GM12878 (cell line): ENCODE measurements around the gene CYREN. TPM values are rescaled to one million over a fixed set of nuclear protein-coding genes. Genes with fewer than 3 reads are reported as not detected.

Experiments
- ATAC-seq: fragments of 200-7000 bp; cut with Tn5 transposase; 3 replicates; pipeline ENCODE4 v1.9.1; 2020; ENCODE audit warnings: mild to moderate bottlenecking, moderate library complexity
- BruUV-seq: library from RNA; stranded (reverse); fragments of 400-500 nt; replicated peaks from 2 replicates; lab custom pipeline; 2021; lab: Mats Ljungman, UMichigan
- CTCF ChIA-PET: fragments of 300-600 bp; sonication (Branson Sonifier 250); formaldehyde crosslinking; extraction: SDS; loops from one replicate; lab custom pipeline; 2021; ENCODE audit warnings: inconsistent platforms; lab: Yijun Ruan, JAX
- POLR2A ChIA-PET: fragments of 350-600 bp; formaldehyde crosslinking; extraction: SDS; loops from one replicate; lab custom pipeline; 2021; ENCODE audit warnings: inconsistent platforms; lab: Charles Lee
- RAD21 ChIA-PET: fragments of 300-600 bp; sonication (Branson Sonifier 250); formaldehyde crosslinking; loops from one replicate; lab custom pipeline; 2023; ENCODE audit warnings: antibody characterized with exemption; ENCODE audit not compliant: unreplicated experiment; lab: Charles Lee
- SMC1A ChIA-PET: fragments of 300-600 bp; sonication (Branson Sonifier 250); formaldehyde crosslinking; loops from one replicate; lab custom pipeline; 2023; ENCODE audit not compliant: unreplicated experiment, uncharacterized antibody; lab: Charles Lee
- DNase-seq: peaks from one replicate; pipeline ENCODE4 v3.0.0-alpha.2; 2011; ENCODE audit warnings: low read depth, low spot score
- FAIRE-seq: peaks from 3 replicates; lab custom pipeline; 2011; peaks lifted over from hg19 to GRCh38; lab: Jason Lieb, UNC
- H2AFZ ChIP-seq: 2 replicates; pipeline ENCODE4 v1.6.0; 2011; ENCODE audit warnings: low read depth, low read length, control low read depth; ENCODE audit not compliant: control insufficient read depth
- H3K27ac ChIP-seq: 2 replicates; pipeline ENCODE4 v1.5.1; 2011; ENCODE audit warnings: control low read depth; ENCODE audit not compliant: control insufficient read depth, insufficient read depth
- H3K27me3 ChIP-seq, 2 experiments: replicated peaks in 1 of 2; 2 replicates each; pipeline versions ENCODE4 v1.6.0 to v1.6.1; 2011; ENCODE audit warnings: low read length in 1 of 2; ENCODE audit not compliant: control insufficient read depth in 2 of 2, insufficient read depth in 2 of 2
- H3K36me3 ChIP-seq, 2 experiments: 2 replicates each; pipeline ENCODE4 v1.5.1; 2011; ENCODE audit warnings: low read length in 1 of 2; ENCODE audit not compliant: control insufficient read depth in 2 of 2, insufficient read depth in 2 of 2
- H3K4me1 ChIP-seq: 2 replicates; pipeline ENCODE4 v1.6.1; 2011; ENCODE audit warnings: mild to moderate bottlenecking, low read length, moderate library complexity, mixed read lengths; ENCODE audit not compliant: control insufficient read depth, insufficient read depth
- H3K4me2 ChIP-seq: 2 replicates; pipeline ENCODE4 v1.6.0; 2011; ENCODE audit warnings: control low read depth; ENCODE audit not compliant: control insufficient read depth, insufficient read depth
- H3K4me3 ChIP-seq: fragments of 200-600 bp; sonication (generic); 2 replicates; pipeline ENCODE4 v1.5.1; 2016
- H3K79me2 ChIP-seq: 2 replicates; pipeline ENCODE4 v1.6.0; 2011; ENCODE audit warnings: low read length; ENCODE audit not compliant: control insufficient read depth, insufficient read depth
- H3K9ac ChIP-seq: 2 replicates; pipeline ENCODE4 v1.8.0; 2011; ENCODE audit warnings: low read length, control low read depth, mixed read lengths; ENCODE audit not compliant: control insufficient read depth, insufficient read depth
- H3K9me3 ChIP-seq: replicated peaks from 3 replicates; pipeline ENCODE4 v1.5.1; 2011; ENCODE audit warnings: mild to moderate bottlenecking, low read length; ENCODE audit not compliant: control insufficient read depth, insufficient read depth
- H4K20me1 ChIP-seq: 2 replicates; pipeline ENCODE4 v1.6.0; 2011; ENCODE audit not compliant: control insufficient read depth, insufficient read depth
- BCL3 ChIP-seq: IDR thresholded peaks from 2 replicates; pipeline ENCODE4 v1.6.1; 2011; ENCODE audit warnings: borderline replicate concordance, low read depth, mild to moderate bottlenecking, moderate library complexity, low read length; ENCODE audit not compliant: insufficient read depth, poor library complexity, severe bottlenecking
- CBX5 ChIP-seq: sonication (generic); IDR thresholded peaks from 2 replicates; pipeline ENCODE4 v1.6.1; 2016; ENCODE audit warnings: low read depth, moderate library complexity, mild to moderate bottlenecking, inconsistent platforms
- CHD2 ChIP-seq: IDR thresholded peaks from 2 replicates; pipeline ENCODE4 v1.6.1; 2011; ENCODE audit warnings: low read depth, low read length, improper control_type of control experiment, borderline replicate concordance
- EED ChIP-seq: sonication (generic); IDR thresholded peaks from 2 replicates; pipeline ENCODE4 v1.6.1; 2016; ENCODE audit warnings: antibody characterized with exemption, low read depth
- FOXM1 ChIP-seq: IDR thresholded peaks from 2 replicates; pipeline ENCODE4 v1.6.1; 2012; ENCODE audit warnings: low read depth, mild to moderate bottlenecking, inconsistent platforms, low read length, moderate library complexity
- MAX ChIP-seq: IDR thresholded peaks from 2 replicates; pipeline ENCODE4 v1.6.1; 2012; ENCODE audit warnings: low read depth, low read length, improper control_type of control experiment
- NR2C2 ChIP-seq: IDR thresholded peaks from 2 replicates; pipeline ENCODE4 v1.6.1; 2011; ENCODE audit warnings: borderline replicate concordance, low read depth; ENCODE audit not compliant: control insufficient read depth, insufficient read length
- PAX5 ChIP-seq: IDR thresholded peaks from 2 replicates; pipeline ENCODE4 v1.6.1; 2011; ENCODE audit warnings: low read depth, low read length, borderline replicate concordance
- RB1 ChIP-seq: fragments of 450-650 bp; formaldehyde crosslinking; IDR thresholded peaks from 2 replicates; pipeline ENCODE4 v1.6.1; 2017; ENCODE audit warnings: mild to moderate bottlenecking, borderline replicate concordance
- ZBTB11 ChIP-seq: fragments of 450-650 bp; formaldehyde crosslinking; IDR thresholded peaks from 2 replicates; pipeline ENCODE4 v1.5.0; 2022; ENCODE audit warnings: mild to moderate bottlenecking, missing genetic modification characterization
- ZNF207 ChIP-seq: fragments of 450-650 bp; IDR thresholded peaks from 2 replicates; pipeline ENCODE4 v1.6.1; 2014; ENCODE audit warnings: antibody characterized with exemption, mild to moderate bottlenecking, borderline replicate concordance
- ZSCAN29 ChIP-seq: fragments of 450-650 bp; IDR thresholded peaks from 2 replicates; pipeline ENCODE4 v1.6.1; 2017; ENCODE audit warnings: mild to moderate bottlenecking, moderate library complexity
- WGBS: methylation state at CpG from one replicate; pipeline ENCODE4 v1.1.6; 2016; ENCODE audit warnings: low lambda C conversion rate; ENCODE audit not compliant: insufficient replicate concordance, insufficient coverage; ENCODE audit errors: missing lambda C conversion rate; 5-methylcytosine and 5-hydroxymethylcytosine counted together
- in situ Hi-C: fragments of 300-500 bp; cut with MboI; formaldehyde crosslinking; loops from 9 replicates; pipeline ENCODE4 v1.14.3; 2018; ENCODE audit warnings: mixed read lengths
- intact Hi-C: fragments of 100-400 bp; cut with micrococcal nuclease; formaldehyde crosslinking; loops from one replicate; pipeline ENCODE4 v1.14.2; 2022; ENCODE audit not compliant: unreplicated experiment
- polyA plus RNA-seq, 11 experiments: library from polyadenylated mRNA; depleted of rRNA in 4 of 11; unstranded in 6 of 11; stranded (reverse) in 5 of 11; fragments of >200 nt; fragmentation: Nextera tagmentation in 4 of 11; fragmentation: Illumina TruSeq in 1 of 11; extraction: Ambion mirVana in 4 of 11; extraction: Trizol in 1 of 11; gene quantifications; 1 replicate in 1 of 11; 2 replicates in 10 of 11; pipeline versions ENCODE4 v1.2.1 to v1.2.3, GENCODE V29; 2011 to 2016; ENCODE audit warnings: inconsistent platforms in 2 of 11, missing spikeins in 2 of 11, low read depth in 1 of 11
- total RNA-seq, 4 experiments: library from RNA; depleted of rRNA in 3 of 4; stranded (reverse); fragments of >200 nt in 3 of 4; fragmentation: Illumina TruSeq in 1 of 4; extraction: Trizol in 1 of 4; gene quantifications; 2 replicates each; pipeline versions ENCODE4 v1.2.1 to v1.2.3, GENCODE V29; 2013 to 2021

The CYREN gene
- total and polyA plus RNA-seq, 10 of the 15 experiments (the other 5 are each of a cell fraction or from before 2014, with no cell fraction given) = 8.7 to 64.3 (median 55.7) TPM

- H3K27me3 ChIP-seq = no peaks in the 10 kb centered on the region
- intact Hi-C loops (no loop called here), in situ Hi-C loops (no loop called here)
- ChIA-PET CTCF (interaction anchor here (2.0 to 2.2 kb wide), 2 partner anchors 9 to 10 kb away, joined by 5 to 8 read pairs; no protein-coding TSS in a partner anchor), SMC1A (interaction anchor here (0.7 to 4.0 kb wide), 8 partner anchors 8 to 76 kb away, joined by 3 to 29 read pairs (median 5); no protein-coding TSS in a partner anchor), POLR2A (interaction anchor here (0.8 to 2.2 kb wide), 4 partner anchors 10 to 29 kb away, joined by 3 to 23 read pairs (median 5); no protein-coding TSS in a partner anchor), RAD21 (interaction anchor here (3.8 kb wide), 1 partner anchor 10 kb away, joined by 28 read pairs; no protein-coding TSS in a partner anchor)
- H3K79me2 ChIP-seq = peaks cover 18% of the 10 kb centered on the region
- ATAC-seq (no peak; the same call in 2 of the 3 replicates), FAIRE-seq (no peak), DNase-seq (no peak)
- no TSS peak for BruUV-seq
- no peak overlapping the region for H3K27ac ChIP-seq
- H3K4me2 ChIP-seq = no peak overlapping the region
- no peak overlapping the region for H3K4me3 ChIP-seq
- H4K20me1 ChIP-seq = no peaks in the 10 kb centered on the region
- H3K9ac ChIP-seq = no peak overlapping the region
- peaks cover 24 to 54% of the 10 kb centered on the region in 2 experiments for H3K36me3 ChIP-seq
- H2AFZ ChIP-seq = no peak overlapping the region
- H3K9me3 ChIP-seq = no peaks in the 10 kb centered on the region
- whole genome bisulfite sequencing = 98% methylated on average over 13 of the region's 15 CpGs
- H3K4me1 ChIP-seq = peaks cover 7% of the 10 kb centered on the region
- TF ChIP-seq MAX = no peak
- TF ChIP-seq RB1 = no peak
- no peak for TF ChIP-seq ZNF207
- TF ChIP-seq CBX5 = no peak
- no peak for TF ChIP-seq CHD2
- TF ChIP-seq NR2C2 = no peak
- no peak for TF ChIP-seq EED
- no peak for TF ChIP-seq ZSCAN29
- no peak for TF ChIP-seq ZBTB11
- no peak for TF ChIP-seq FOXM1
- TF ChIP-seq PAX5 = no peak
- TF ChIP-seq BCL3 = no peak
Observed at GRCh38 chr7:135197906-135198655, 27.6 kb upstream of the CYREN start.
